ENCODE measurements around the gene SMARCE1.

SMARCE1 gene

DNA sequence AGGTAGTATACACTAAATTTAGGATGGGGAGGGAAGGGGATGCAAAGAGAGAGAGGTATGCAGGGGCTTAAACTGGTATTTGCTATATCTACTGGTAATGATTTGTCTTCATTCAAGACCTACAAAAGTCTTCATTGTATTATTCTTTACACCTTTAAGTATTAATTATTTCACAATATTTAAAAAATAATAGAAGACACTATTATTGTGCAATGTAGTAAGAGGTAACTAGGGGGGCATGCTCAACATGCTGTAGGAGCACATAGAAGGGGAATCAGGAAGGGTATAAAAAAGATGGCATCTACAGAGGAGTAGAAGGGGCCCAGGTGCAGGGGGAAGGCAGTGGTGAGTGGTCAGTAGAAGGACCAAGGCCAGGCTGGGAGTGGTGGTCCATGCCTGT is 67.5 kb downstream of the SMARCE1 start:
- DNase-seq (ENCODE audit: low read depth) = no peak

DNA sequence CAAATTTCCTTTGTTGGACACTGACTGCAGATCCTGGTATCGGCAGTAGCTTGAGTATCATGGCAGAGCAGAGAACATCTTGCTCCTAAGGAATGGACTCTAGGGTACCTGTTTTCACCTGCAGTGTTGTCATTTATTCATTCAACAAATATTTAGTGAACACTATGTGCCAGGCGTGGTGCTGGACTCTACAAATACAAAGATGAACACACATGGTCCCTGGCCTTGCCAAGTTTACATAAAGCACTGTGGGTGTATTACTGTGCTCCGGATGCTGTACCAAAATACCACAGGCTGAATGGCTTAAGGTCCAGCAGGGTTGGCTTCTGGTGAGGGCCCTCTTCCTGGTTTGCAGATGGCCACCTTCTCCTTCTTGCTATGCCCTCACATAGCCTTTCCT is 68.1 kb downstream of the SMARCE1 start:
- DNase-seq (ENCODE audit: low read depth) = no peak

DNA sequence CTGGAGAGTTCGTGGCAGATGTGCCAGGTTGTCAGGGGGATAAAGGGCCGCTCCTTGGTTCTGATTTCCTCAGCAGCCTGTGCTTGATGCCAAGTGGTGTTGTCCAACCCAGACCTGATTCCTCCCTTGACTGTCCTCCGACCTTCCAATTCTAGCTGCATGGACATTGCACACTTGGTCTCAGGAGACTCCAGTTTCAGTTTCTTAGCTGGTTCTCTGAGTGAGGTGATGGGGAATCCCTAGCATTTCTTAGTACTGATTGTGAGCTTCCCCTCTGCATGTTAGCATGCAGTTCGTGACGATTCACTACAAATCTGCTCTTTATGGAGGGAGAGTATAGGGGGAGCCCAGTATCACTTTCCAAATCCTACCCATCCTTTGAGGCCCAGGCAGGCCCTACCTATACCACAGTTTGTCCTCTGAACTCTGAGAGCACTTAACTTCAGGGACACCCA is 70.0 kb downstream of the SMARCE1 start:
- no peak for DNase-seq (ENCODE audit: low read depth)

DNA sequence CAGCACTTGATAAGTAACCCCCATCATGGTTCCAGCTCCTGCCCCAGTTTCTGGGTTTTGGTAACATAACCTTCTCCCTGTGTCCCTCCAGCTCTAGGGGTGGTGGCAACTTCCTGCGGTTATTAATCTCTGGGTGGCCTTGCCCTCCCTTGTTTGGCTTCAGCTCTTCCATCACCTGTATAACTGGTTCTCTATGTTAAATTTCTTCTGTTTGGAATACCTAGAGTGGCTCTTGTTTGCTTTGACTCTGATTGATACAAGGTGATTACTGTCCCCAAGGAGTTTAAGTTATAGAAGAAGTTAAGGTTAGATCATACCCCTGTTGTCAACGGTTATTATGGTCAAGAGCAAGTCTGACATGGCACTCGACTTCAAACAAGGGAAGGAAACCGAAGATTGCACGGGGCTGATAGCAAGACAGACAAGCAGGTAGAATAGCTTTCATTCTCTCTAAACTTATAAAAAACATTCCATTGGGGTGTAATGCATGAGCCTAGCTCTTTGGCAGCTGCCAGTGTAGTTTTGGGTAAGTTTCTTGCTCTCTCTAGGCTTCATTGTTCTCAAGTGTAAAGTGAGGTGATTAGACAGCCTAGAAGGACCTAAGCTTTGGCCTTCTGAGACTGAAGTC is 71.4 kb downstream of the SMARCE1 start:
- no peak for DNase-seq (ENCODE audit: low read depth)
